ENCODE results near the gene CDH6.

DNA sequence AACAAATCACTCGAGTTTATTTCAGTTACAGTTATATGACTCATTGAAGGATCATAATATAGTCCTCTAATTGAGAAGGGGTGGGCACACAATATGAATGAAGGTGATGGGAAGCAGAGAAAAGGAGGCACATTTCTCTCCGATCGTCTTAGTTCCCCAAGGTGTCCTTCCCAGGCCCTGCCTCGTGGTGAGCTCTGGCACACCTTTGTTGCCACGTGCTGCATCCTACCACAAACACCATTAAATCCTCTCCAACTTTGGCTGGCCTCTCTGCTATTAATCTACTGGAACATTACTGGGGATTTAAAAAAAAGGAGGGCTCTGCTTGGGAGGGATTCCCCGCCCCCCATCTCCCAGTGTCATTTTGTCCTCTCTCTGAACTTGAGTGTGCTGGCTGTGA lies 42.9 kb downstream of the CDH6 start:
- TF ChIP-seq, protein P1, sequence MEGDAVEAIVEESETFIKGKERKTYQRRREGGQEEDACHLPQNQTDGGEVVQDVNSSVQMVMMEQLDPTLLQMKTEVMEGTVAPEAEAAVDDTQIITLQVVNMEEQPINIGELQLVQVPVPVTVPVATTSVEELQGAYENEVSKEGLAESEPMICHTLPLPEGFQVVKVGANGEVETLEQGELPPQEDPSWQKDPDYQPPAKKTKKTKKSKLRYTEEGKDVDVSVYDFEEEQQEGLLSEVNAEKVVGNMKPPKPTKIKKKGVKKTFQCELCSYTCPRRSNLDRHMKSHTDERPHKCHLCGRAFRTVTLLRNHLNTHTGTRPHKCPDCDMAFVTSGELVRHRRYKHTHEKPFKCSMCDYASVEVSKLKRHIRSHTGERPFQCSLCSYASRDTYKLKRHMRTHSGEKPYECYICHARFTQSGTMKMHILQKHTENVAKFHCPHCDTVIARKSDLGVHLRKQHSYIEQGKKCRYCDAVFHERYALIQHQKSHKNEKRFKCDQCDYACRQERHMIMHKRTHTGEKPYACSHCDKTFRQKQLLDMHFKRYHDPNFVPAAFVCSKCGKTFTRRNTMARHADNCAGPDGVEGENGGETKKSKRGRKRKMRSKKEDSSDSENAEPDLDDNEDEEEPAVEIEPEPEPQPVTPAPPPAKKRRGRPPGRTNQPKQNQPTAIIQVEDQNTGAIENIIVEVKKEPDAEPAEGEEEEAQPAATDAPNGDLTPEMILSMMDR (IDR thresholded peaks at IDR 0.05; ENCODE audit: insufficient read depth, low read length, poor library complexity, severe bottlenecking), result no peak
- TF ChIP-seq EZH2phosphoT487 (conservative IDR thresholded peaks at IDR 0.05; ENCODE audit: low read length), result no peak

All from SU-DHL-6 (cell line).